NCI-H1105 (cell line): ENCODE results near the gene KAT8.
"Not testable (repeated sequence)": the region's sequence is repeated elsewhere in the genome, so short reads cannot be mapped to it uniquely, and the experiment has no call there.

Experiments used
- DNase-seq: peaks from one replicate; lab custom pipeline; 2025; lab: John Stamatoyannopoulos, UW

Gene KAT8

GRCh38 chr16:31131841-31132271 lies 14.4 kb downstream of the KAT8 start:
- no peak for DNase-seq

- no peak for DNase-seq
Observed at GRCh38 chr16:31132303-31132979, 15.0 kb downstream of the KAT8 start.

- DNase-seq: no peak
Observed at GRCh38 chr16:31133046-31133501, 15.6 kb downstream of the KAT8 start.

GRCh38 chr16:31134091-31134571 lies 16.7 kb downstream of the KAT8 start:
- DNase-seq: peak; percentile 5

- DNase-seq: peak; percentile 78
Observed at GRCh38 chr16:31134625-31135534, 17.4 kb downstream of the KAT8 start.

- DNase-seq: peak; percentile 2
Observed at GRCh38 chr16:31135535-31136286, 18.2 kb downstream of the KAT8 start, which contains the start of gene PRSS8. TSS of gene PRSS8 (minus strand) at chr16:31135727. CDS start at chr16:31135498, 229 bp downstream.

GRCh38 chr16:31136287-31136662 lies 18.8 kb downstream of the KAT8 start:
- DNase-seq: no peak

GRCh38 chr16:31136822-31137499 lies 19.5 kb downstream of the KAT8 start:
- not testable (repeated sequence) for DNase-seq

- no peak for DNase-seq
Observed at GRCh38 chr16:31138621-31139578, 21.4 kb downstream of the KAT8 start.

GRCh38 chr16:31141071-31141469 lies 23.6 kb downstream of the KAT8 start:
- DNase-seq: not testable (repeated sequence)

- no peak for DNase-seq
Observed at GRCh38 chr16:31141489-31142108, 24.1 kb downstream of the KAT8 start.

GRCh38 chr16:31142109-31143010 lies 24.9 kb downstream of the KAT8 start:
- DNase-seq: peak; percentile 98

- DNase-seq: no peak
Observed at GRCh38 chr16:31143011-31143693, 25.7 kb downstream of the KAT8 start.

- DNase-seq: no peak
Observed at GRCh38 chr16:31143694-31144148, 26.3 kb downstream of the KAT8 start.

GRCh38 chr16:31144418-31144817 lies 27.0 kb downstream of the KAT8 start:
- DNase-seq: not testable (repeated sequence)

GRCh38 chr16:31145398-31145990 lies 28.0 kb downstream of the KAT8 start:
- DNase-seq: no peak

- no peak for DNase-seq
Observed at GRCh38 chr16:31147574-31147973, 30.1 kb downstream of the KAT8 start.

- no peak for DNase-seq
Observed at GRCh38 chr16:31148281-31148728, 30.8 kb downstream of the KAT8 start.
